Esophagus squamous epithelium (tissue), 5 donors: Measurements from ENCODE around the gene NPNT. TPM values are rescaled to one million over a fixed set of nuclear protein-coding genes. Genes with fewer than 3 reads are reported as not detected.

Source experiments
- DNase-seq: peaks from one replicate; lab custom pipeline; 2025; lab: John Stamatoyannopoulos, UW
- H3K27ac ChIP-seq, 4 donors: fragments of 200-600 bp; sonication (generic); one replicate each; pipeline ENCODE4 v1.5.1; 2016 to 2019; ENCODE audit warnings: mild to moderate bottlenecking in 1 of 4
- H3K27me3 ChIP-seq, 4 donors: fragments of 200-600 bp; sonication (generic); 1 replicate in 3 of 4; 2 replicates in 1 of 4; pipeline versions ENCODE4 v1.5.1 to v1.6.0; 2017 to 2021; ENCODE audit warnings: antibody characterized with exemption in 1 of 4
- H3K36me3 ChIP-seq, 3 donors: fragments of 200-600 bp; sonication (generic); one replicate each; pipeline ENCODE4 v1.5.1; 2016 to 2019
- H3K4me1 ChIP-seq, 3 donors: fragments of 200-600 bp; sonication (generic); one replicate each; pipeline ENCODE4 v1.5.1; 2017 to 2019
- H3K4me3 ChIP-seq, 4 donors: fragments of 200-600 bp; sonication (generic); 1 replicate in 3 of 4; 2 replicates in 1 of 4; pipeline ENCODE4 v1.5.1; 2016 to 2019; ENCODE audit warnings: mild to moderate bottlenecking in 2 of 4, moderate library complexity in 1 of 4
- H3K9me3 ChIP-seq, 3 donors: fragments of 200-600 bp; sonication (generic); one replicate each; pipeline ENCODE4 v1.5.1; 2016 to 2019
- CTCF ChIP-seq, 6 experiments: fragments of 450-650 bp in 4 of 6; fragments of 200-600 bp in 2 of 6; sonication (generic) in 2 of 6; IDR thresholded peaks; one replicate each; pipeline ENCODE4 v1.5.1; 2016 to 2019; ENCODE audit warnings: antibody characterized with exemption in 6 of 6, mild to moderate bottlenecking in 4 of 6, moderate library complexity in 4 of 6
- POLR2A ChIP-seq, 4 donors: fragments of 450-650 bp; IDR thresholded peaks; one replicate each; pipeline ENCODE4 v1.6.1; 2017; ENCODE audit warnings: antibody characterized with exemption in 4 of 4, mild to moderate bottlenecking in 4 of 4, moderate library complexity in 3 of 4
- WGBS, 2 donors: methylation state at CpG; one replicate each; pipeline ENCODE4 v1.1.5; 2018; 5-methylcytosine and 5-hydroxymethylcytosine counted together
- intact Hi-C: fragments of 100-400 bp; cut with DNase I; formaldehyde crosslinking; loops from one replicate; pipeline ENCODE4 v1.15.0; 2022
- total RNA-seq, 4 donors: library from RNA; depleted of rRNA; stranded (reverse); fragments of >200 nt; gene quantifications; one replicate each; pipeline ENCODE4 v1.1.0, GENCODE V29; 2016
- donor health status: DM: yes; HTN: yes; CAD: no.

NPNT gene
- total RNA-seq, 4 donors from 2014 or later, result 7.5 to 17.2 (median 15.7) TPM

GRCh38 chr4:105921301-105921700 lies 26.0 kb downstream of the NPNT start:
- no peaks in the 10 kb centered on the region for H3K9me3 ChIP-seq
- H3K36me3 ChIP-seq, result no peaks in the 10 kb centered on the region
- H3K27ac ChIP-seq, result no peak overlapping the region
- no peak overlapping the region for H3K4me3 ChIP-seq
- TF ChIP-seq POLR2A (IDR thresholded peaks at IDR 0.05) (no peak), CTCF (IDR thresholded peaks at IDR 0.05) (no peak)
- no peak for DNase-seq
- peaks cover 0 to 4% (median 0%) of the 10 kb centered on the region in 3 donors for H3K4me1 ChIP-seq
- no peaks in the 10 kb centered on the region for H3K27me3 ChIP-seq
- intact Hi-C loops, result no loop called here

DNA sequence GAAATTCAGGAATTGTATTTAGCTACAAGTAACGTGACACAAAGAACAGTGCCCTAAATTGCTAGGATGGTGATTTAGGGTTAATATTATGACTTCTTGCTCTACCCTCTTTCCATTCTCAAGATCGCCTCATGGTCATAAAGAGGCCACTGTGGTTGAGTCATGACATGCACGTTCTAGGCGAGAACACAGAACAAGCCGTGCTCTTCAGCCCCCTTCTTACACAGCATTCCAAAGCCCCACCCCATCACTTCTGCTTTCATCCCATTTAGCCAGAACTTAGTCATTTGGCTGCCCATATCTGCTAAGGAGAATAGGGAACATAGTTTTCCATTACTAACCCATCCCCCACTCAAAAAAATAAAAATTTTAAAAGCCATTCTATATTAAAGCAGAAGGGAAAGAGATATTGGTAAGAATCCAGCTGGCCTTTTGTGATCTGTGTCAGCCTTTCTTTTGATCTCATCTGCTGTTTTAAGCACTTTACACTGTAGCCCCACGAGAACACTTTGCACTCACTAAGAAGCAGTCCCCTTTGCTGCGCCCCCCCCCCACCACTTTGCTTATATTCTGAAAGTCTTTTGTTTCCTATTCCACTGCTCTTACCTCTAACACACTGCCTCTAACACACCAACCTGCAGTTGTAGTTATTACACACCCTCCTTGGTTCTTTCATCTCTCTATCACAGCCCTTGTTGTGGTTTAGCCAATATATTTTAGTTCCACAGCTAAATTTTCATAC lies 28.4 kb downstream of the NPNT start:
- no peak for DNase-seq
- Histone ChIP-seq H3K36me3 (no peaks in the 10 kb centered on the region), H3K27ac (no peak overlapping the region), H3K4me3 (no peak overlapping the region), H3K4me1 (peaks cover 0 to 4% (median 0%) of the 10 kb centered on the region in 3 donors), H3K27me3 (no peaks in the 10 kb centered on the region), H3K9me3 (no peaks in the 10 kb centered on the region)
- TF ChIP-seq CTCF (IDR thresholded peaks at IDR 0.05) (no peak), POLR2A (IDR thresholded peaks at IDR 0.05) (no peak)
- WGBS, 2 donors, result 59 to 61% methylated on average over 7 of the region's 7 CpGs
- intact Hi-C loops, result no loop called here

GRCh38 chr4:105924341-105924740 lies 29.1 kb downstream of the NPNT start:
- H3K4me3 ChIP-seq, result no peak overlapping the region
- no peaks in the 10 kb centered on the region for H3K36me3 ChIP-seq
- no peak overlapping the region for H3K27ac ChIP-seq
- DNase-seq, result no peak
- 79 to 86% methylated on average over 1 of the region's 1 CpG for WGBS, 2 donors
- no peaks in the 10 kb centered on the region for H3K27me3 ChIP-seq
- intact Hi-C loops, result no loop called here
- no peak for TF ChIP-seq CTCF (IDR thresholded peaks at IDR 0.05)
- no peak for TF ChIP-seq POLR2A (IDR thresholded peaks at IDR 0.05)
- H3K4me1 ChIP-seq, result peaks cover 0 to 4% (median 0%) of the 10 kb centered on the region in 3 donors
- H3K9me3 ChIP-seq, result no peaks in the 10 kb centered on the region

GRCh38 chr4:105930698-105931097 lies 35.4 kb downstream of the NPNT start:
- no peaks in the 10 kb centered on the region for H3K27me3 ChIP-seq
- intact Hi-C loops, result no loop called here
- H3K4me1 ChIP-seq, result no peaks in the 10 kb centered on the region
- no peaks in the 10 kb centered on the region for H3K9me3 ChIP-seq
- no peak overlapping the region for H3K27ac ChIP-seq
- DNase-seq, result no peak
- H3K36me3 ChIP-seq, result no peaks in the 10 kb centered on the region
- WGBS, 2 donors, result 76 to 82% methylated on average over 2 of the region's 2 CpGs
- TF ChIP-seq POLR2A (IDR thresholded peaks at IDR 0.05) (no peak), CTCF (IDR thresholded peaks at IDR 0.05) (no peak)
- no peak overlapping the region for H3K4me3 ChIP-seq

GRCh38 chr4:105933083-105933482 lies 37.8 kb downstream of the NPNT start:
- intact Hi-C loops, result no loop called here
- WGBS, 2 donors, result 89 to 98% methylated on average over 2 of the region's 2 CpGs
- H3K27ac ChIP-seq, result no peak overlapping the region

More at GRCh38 chr4:105933083-105933482, 37.8 kb downstream of the NPNT start:
- DNase-seq, result no peak
- Histone ChIP-seq H3K9me3 (no peaks in the 10 kb centered on the region), H3K4me3 (no peak overlapping the region), H3K27me3 (no peaks in the 10 kb centered on the region), H3K36me3 (no peaks in the 10 kb centered on the region), H3K4me1 (no peaks in the 10 kb centered on the region)
- TF ChIP-seq CTCF (IDR thresholded peaks at IDR 0.05) (no peak), POLR2A (IDR thresholded peaks at IDR 0.05) (no peak)
